GM23338 (cell line): ENCODE data around the gene PSMD3. TPM values are rescaled to one million over a fixed set of nuclear protein-coding genes. Genes with fewer than 3 reads are reported as not detected.
"Not testable (repeated sequence)": the region's sequence is repeated elsewhere in the genome, so short reads cannot be mapped to it uniquely, and the experiment has no call there.

Experiments used
- ATAC-seq: fragments of 200-7000 bp; cut with Tn5 transposase; 3 replicates; pipeline ENCODE4 v1.9.1; 2020
- DNase-seq: peaks from one replicate; pipeline ENCODE4 v3.0.0-alpha.2; 2015; ENCODE audit warnings: low spot score
- H2AFZ ChIP-seq: fragments of 200-600 bp; sonication (generic); 2 replicates; pipeline ENCODE4 v1.8.0; 2016; ENCODE audit warnings: antibody characterized with exemption, mild to moderate bottlenecking, moderate library complexity
- H3F3A ChIP-seq: fragments of 200-600 bp; sonication (generic); replicated peaks from 2 replicates; pipeline ENCODE4 v1.8.0; 2017; ENCODE audit warnings: antibody characterized with exemption, mixed run types, low read depth
- H3K27ac ChIP-seq: fragments of 200-600 bp; sonication (generic); 2 replicates; pipeline ENCODE4 v1.6.1; 2016; ENCODE audit warnings: low read depth
- H3K27me3 ChIP-seq: fragments of 200-600 bp; sonication (generic); 2 replicates; pipeline ENCODE4 v1.8.0; 2016; ENCODE audit warnings: mild to moderate bottlenecking, mixed run types, moderate library complexity; ENCODE audit not compliant: insufficient read depth
- H3K36me3 ChIP-seq: fragments of 200-600 bp; sonication (generic); 2 replicates; pipeline ENCODE4 v1.8.0; 2016; ENCODE audit warnings: mild to moderate bottlenecking; ENCODE audit not compliant: insufficient read depth
- H3K4me1 ChIP-seq: fragments of 200-600 bp; sonication (generic); 2 replicates; pipeline ENCODE4 v1.8.0; 2016; ENCODE audit warnings: mild to moderate bottlenecking, moderate library complexity; ENCODE audit not compliant: insufficient read depth
- H3K4me2 ChIP-seq: fragments of 200-600 bp; sonication (generic); 2 replicates; pipeline ENCODE4 v1.7.1; 2017; ENCODE audit warnings: mixed run types
- H3K4me3 ChIP-seq: fragments of 200-600 bp; sonication (generic); 2 replicates; pipeline ENCODE4 v1.6.1; 2016; ENCODE audit warnings: mixed run types
- H3K79me2 ChIP-seq: fragments of 200-600 bp; sonication (generic); replicated peaks from 2 replicates; pipeline ENCODE4 v1.8.0; 2017; ENCODE audit warnings: mild to moderate bottlenecking; ENCODE audit not compliant: insufficient read depth
- H3K9me2 ChIP-seq: fragments of 200-600 bp; sonication (generic); 2 replicates; pipeline ENCODE4 v1.8.0; 2017; ENCODE audit not compliant: insufficient read depth
- H4K20me1 ChIP-seq: fragments of 200-600 bp; sonication (generic); replicated peaks from 2 replicates; pipeline ENCODE4 v1.8.0; 2017; ENCODE audit warnings: mild to moderate bottlenecking; ENCODE audit not compliant: insufficient read depth
- H3K27ac Mint-ChIP-seq: 2 replicates; pipeline ENCODE4 v1.8.0; 2020; ENCODE audit warnings: inconsistent platforms, mild to moderate bottlenecking, moderate library complexity, mixed read lengths
- H3K27me3 Mint-ChIP-seq: 3 replicates; pipeline ENCODE4 v1.8.0; 2022; ENCODE audit warnings: low read depth, mild to moderate bottlenecking, moderate library complexity, mixed read lengths, inconsistent platforms; ENCODE audit not compliant: insufficient read depth, poor library complexity
- H3K36me3 Mint-ChIP-seq: 3 replicates; pipeline ENCODE4 v1.8.0; 2021; ENCODE audit warnings: low read depth, mild to moderate bottlenecking, inconsistent platforms, moderate library complexity, mixed read lengths
- H3K4me1 Mint-ChIP-seq: 3 replicates; pipeline ENCODE4 v1.8.0; 2020; ENCODE audit warnings: mild to moderate bottlenecking, inconsistent platforms, mixed read lengths
- H3K4me3 Mint-ChIP-seq: 3 replicates; pipeline ENCODE4 v1.8.0; 2021; ENCODE audit warnings: moderate library complexity, mild to moderate bottlenecking, inconsistent platforms, mixed read lengths
- H3K9me3 Mint-ChIP-seq: 3 replicates; pipeline ENCODE4 v1.8.0; 2020; ENCODE audit warnings: moderate library complexity, mild to moderate bottlenecking, inconsistent platforms, mixed read lengths
- EZH2phosphoT487 ChIP-seq: fragments of 200-600 bp; sonication (generic); IDR thresholded peaks from one replicate; pipeline ENCODE4 v1.8.1; 2018; ENCODE audit warnings: antibody characterized with exemption; ENCODE audit not compliant: unreplicated experiment
- polyA plus RNA-seq: library from polyadenylated mRNA; unstranded; fragments of >200 nt; fragmentation: Nextera tagmentation; extraction: Ambion mirVana; gene quantifications from 2 replicates; pipeline ENCODE4 v1.2.1, GENCODE V29; 2016
- total RNA-seq: library from RNA; depleted of rRNA; stranded (reverse); fragments of >200 nt; shearing (Covaris generic); gene quantifications from 2 replicates; pipeline ENCODE4 v1.2.3, GENCODE V29; 2014
- TF ChIP-seq, protein P1 (sequence below): IDR thresholded peaks from 2 replicates; pipeline ENCODE4 v1.6.1; 2016; ENCODE audit warnings: antibody characterized with exemption
- TF ChIP-seq, protein P2 (sequence below), 2 experiments: fragments of 200-600 bp in 1 of 2; sonication (generic) in 1 of 2; conservative IDR thresholded peaks; 2 replicates each; pipeline versions ENCODE4 v1.5.1 to v1.6.1; 2016 to 2017; ENCODE audit warnings: antibody characterized with exemption in 2 of 2, low read depth in 2 of 2, mild to moderate bottlenecking in 2 of 2, moderate library complexity in 1 of 2
- TF ChIP-seq, protein P3 (sequence below): IDR thresholded peaks from one replicate; pipeline ENCODE4 v1.6.1; 2018; ENCODE audit warnings: antibody characterized with exemption; ENCODE audit not compliant: unreplicated experiment
- TF ChIP-seq, protein P4 (sequence below): fragments of 250-450 bp; sonication (Bioruptor Pico); IDR thresholded peaks from 2 replicates; pipeline ENCODE4 v1.5.0; 2020; ENCODE audit warnings: mild to moderate bottlenecking, moderate library complexity

The PSMD3 gene
- total and polyA plus RNA-seq, 2 experiments from 2014 or later = 112 to 217 TPM

DNA sequence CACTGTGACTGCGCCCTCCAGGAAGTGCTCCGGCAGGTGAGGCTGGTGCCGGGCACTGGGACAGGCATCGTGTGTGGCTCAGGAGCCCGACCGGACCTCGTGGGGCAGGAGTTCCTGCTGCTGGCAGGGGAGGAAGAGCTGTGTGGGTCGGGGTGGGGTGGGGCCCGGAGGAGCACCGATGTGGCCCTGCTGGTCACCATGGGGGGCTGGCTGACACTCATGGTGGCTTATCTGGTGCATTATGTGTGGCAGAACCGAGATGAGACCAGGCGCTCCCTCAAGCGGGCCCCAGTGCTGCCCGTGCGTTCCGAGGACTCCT lies 36.3 kb upstream of the PSMD3 start (continued):
- TF ChIP-seq EZH2phosphoT487 = no peak
- TF ChIP-seq, protein P1, sequence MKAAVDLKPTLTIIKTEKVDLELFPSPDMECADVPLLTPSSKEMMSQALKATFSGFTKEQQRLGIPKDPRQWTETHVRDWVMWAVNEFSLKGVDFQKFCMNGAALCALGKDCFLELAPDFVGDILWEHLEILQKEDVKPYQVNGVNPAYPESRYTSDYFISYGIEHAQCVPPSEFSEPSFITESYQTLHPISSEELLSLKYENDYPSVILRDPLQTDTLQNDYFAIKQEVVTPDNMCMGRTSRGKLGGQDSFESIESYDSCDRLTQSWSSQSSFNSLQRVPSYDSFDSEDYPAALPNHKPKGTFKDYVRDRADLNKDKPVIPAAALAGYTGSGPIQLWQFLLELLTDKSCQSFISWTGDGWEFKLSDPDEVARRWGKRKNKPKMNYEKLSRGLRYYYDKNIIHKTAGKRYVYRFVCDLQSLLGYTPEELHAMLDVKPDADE = no peak

DNA sequence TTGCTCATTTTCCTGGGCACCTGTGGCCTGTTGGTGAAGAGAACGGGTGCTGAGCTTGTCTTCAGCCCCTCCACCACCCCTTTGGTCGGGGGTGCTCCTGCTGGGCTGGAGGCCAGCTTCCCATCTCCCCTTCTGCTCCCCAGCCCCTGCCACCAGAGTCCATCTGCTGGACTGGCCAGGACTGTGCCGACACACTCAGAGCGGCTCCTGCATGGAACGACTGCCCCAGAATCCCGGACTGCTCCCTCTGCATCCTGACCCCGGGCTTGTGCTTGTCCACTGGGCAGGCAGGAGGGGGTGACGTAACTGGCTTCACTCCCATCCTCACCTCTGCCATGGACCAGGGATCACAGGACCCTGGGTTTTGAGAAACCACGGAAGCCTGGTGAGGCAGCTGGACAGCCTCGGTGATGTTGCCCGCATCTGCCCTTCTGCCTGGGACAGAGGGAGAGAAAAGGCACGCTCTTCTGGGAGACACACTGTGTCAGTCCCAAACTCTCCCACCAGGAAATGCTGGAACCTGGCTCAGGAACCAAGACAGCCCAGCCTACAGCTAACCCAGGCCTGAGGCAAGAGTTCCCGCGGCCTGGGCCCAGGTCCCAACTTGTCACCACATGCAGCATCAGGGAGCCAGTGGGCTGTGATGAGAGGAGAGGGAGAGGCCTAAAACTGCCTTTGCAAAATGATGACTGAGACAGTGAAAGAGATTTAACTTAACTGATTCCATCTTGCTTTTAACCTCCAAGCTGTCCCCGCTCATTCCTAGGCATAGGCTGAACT lies 33.9 kb upstream of the PSMD3 start:
- Mint-ChIP-seq H3K36me3 (no peaks in the 10 kb centered on the region), H3K27ac (no peak overlapping the region), H3K9me3 (no peaks in the 10 kb centered on the region), H3K4me3 (no peak overlapping the region), H3K4me1 (peaks cover 20% of the 10 kb centered on the region), H3K27me3 (peaks cover 25% of the 10 kb centered on the region)
- TF ChIP-seq, protein P2, sequence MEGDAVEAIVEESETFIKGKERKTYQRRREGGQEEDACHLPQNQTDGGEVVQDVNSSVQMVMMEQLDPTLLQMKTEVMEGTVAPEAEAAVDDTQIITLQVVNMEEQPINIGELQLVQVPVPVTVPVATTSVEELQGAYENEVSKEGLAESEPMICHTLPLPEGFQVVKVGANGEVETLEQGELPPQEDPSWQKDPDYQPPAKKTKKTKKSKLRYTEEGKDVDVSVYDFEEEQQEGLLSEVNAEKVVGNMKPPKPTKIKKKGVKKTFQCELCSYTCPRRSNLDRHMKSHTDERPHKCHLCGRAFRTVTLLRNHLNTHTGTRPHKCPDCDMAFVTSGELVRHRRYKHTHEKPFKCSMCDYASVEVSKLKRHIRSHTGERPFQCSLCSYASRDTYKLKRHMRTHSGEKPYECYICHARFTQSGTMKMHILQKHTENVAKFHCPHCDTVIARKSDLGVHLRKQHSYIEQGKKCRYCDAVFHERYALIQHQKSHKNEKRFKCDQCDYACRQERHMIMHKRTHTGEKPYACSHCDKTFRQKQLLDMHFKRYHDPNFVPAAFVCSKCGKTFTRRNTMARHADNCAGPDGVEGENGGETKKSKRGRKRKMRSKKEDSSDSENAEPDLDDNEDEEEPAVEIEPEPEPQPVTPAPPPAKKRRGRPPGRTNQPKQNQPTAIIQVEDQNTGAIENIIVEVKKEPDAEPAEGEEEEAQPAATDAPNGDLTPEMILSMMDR (conservative IDR thresholded peaks at IDR 0.05; ENCODE audit: low read depth in 2 of 2) = no peak
- no peak for TF ChIP-seq EZH2phosphoT487
- TF ChIP-seq, protein P3, sequence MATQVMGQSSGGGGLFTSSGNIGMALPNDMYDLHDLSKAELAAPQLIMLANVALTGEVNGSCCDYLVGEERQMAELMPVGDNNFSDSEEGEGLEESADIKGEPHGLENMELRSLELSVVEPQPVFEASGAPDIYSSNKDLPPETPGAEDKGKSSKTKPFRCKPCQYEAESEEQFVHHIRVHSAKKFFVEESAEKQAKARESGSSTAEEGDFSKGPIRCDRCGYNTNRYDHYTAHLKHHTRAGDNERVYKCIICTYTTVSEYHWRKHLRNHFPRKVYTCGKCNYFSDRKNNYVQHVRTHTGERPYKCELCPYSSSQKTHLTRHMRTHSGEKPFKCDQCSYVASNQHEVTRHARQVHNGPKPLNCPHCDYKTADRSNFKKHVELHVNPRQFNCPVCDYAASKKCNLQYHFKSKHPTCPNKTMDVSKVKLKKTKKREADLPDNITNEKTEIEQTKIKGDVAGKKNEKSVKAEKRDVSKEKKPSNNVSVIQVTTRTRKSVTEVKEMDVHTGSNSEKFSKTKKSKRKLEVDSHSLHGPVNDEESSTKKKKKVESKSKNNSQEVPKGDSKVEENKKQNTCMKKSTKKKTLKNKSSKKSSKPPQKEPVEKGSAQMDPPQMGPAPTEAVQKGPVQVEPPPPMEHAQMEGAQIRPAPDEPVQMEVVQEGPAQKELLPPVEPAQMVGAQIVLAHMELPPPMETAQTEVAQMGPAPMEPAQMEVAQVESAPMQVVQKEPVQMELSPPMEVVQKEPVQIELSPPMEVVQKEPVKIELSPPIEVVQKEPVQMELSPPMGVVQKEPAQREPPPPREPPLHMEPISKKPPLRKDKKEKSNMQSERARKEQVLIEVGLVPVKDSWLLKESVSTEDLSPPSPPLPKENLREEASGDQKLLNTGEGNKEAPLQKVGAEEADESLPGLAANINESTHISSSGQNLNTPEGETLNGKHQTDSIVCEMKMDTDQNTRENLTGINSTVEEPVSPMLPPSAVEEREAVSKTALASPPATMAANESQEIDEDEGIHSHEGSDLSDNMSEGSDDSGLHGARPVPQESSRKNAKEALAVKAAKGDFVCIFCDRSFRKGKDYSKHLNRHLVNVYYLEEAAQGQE = no peak
- TF ChIP-seq, protein P4, sequence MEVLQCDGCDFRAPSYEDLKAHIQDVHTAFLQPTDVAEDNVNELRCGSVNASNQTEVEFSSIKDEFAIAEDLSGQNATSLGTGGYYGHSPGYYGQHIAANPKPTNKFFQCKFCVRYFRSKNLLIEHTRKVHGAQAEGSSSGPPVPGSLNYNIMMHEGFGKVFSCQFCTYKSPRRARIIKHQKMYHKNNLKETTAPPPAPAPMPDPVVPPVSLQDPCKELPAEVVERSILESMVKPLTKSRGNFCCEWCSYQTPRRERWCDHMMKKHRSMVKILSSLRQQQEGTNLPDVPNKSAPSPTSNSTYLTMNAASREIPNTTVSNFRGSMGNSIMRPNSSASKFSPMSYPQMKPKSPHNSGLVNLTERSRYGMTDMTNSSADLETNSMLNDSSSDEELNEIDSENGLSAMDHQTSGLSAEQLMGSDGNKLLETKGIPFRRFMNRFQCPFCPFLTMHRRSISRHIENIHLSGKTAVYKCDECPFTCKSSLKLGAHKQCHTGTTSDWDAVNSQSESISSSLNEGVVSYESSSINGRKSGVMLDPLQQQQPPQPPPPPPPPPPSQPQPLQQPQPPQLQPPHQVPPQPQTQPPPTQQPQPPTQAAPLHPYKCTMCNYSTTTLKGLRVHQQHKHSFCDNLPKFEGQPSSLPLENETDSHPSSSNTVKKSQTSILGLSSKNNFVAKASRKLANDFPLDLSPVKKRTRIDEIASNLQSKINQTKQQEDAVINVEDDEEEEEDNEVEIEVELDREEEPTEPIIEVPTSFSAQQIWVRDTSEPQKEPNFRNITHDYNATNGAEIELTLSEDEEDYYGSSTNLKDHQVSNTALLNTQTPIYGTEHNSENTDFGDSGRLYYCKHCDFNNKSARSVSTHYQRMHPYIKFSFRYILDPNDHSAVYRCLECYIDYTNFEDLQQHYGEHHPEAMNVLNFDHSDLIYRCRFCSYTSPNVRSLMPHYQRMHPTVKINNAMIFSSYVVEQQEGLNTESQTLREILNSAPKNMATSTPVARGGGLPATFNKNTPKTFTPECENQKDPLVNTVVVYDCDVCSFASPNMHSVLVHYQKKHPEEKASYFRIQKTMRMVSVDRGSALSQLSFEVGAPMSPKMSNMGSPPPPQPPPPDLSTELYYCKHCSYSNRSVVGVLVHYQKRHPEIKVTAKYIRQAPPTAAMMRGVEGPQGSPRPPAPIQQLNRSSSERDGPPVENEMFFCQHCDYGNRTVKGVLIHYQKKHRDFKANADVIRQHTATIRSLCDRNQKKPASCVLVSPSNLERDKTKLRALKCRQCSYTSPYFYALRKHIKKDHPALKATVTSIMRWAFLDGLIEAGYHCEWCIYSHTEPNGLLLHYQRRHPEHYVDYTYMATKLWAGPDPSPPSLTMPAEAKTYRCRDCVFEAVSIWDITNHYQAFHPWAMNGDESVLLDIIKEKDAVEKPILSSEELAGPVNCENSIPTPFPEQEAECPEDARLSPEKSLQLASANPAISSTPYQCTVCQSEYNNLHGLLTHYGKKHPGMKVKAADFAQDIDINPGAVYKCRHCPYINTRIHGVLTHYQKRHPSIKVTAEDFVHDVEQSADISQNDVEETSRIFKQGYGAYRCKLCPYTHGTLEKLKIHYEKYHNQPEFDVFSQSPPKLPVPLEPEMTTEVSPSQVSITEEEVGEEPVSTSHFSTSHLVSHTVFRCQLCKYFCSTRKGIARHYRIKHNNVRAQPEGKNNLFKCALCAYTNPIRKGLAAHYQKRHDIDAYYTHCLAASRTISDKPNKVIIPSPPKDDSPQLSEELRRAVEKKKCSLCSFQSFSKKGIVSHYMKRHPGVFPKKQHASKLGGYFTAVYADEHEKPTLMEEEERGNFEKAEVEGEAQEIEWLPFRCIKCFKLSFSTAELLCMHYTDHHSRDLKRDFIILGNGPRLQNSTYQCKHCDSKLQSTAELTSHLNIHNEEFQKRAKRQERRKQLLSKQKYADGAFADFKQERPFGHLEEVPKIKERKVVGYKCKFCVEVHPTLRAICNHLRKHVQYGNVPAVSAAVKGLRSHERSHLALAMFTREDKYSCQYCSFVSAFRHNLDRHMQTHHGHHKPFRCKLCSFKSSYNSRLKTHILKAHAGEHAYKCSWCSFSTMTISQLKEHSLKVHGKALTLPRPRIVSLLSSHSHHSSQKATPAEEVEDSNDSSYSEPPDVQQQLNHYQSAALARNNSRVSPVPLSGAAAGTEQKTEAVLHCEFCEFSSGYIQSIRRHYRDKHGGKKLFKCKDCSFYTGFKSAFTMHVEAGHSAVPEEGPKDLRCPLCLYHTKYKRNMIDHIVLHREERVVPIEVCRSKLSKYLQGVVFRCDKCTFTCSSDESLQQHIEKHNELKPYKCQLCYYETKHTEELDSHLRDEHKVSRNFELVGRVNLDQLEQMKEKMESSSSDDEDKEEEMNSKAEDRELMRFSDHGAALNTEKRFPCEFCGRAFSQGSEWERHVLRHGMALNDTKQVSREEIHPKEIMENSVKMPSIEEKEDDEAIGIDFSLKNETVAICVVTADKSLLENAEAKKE (CRISPR knock-in tag) = no peak
- no peaks in the 10 kb centered on the region for H3K79me2 ChIP-seq
- H3K27me3 ChIP-seq = 0 out of 2 replicates have a peak, but pooled peaks cover under 1% of the 10 kb centered on the region
- H3K36me3 ChIP-seq = no peaks in the 10 kb centered on the region
- DNase-seq = no peak
- no peak overlapping the region for H3K4me2 ChIP-seq
- no peaks in the 10 kb centered on the region for H4K20me1 ChIP-seq
- H3F3A ChIP-seq = no peaks in the 10 kb centered on the region
- H3K27ac ChIP-seq = no peak overlapping the region
- H2AFZ ChIP-seq = no peak overlapping the region
- H3K4me3 ChIP-seq = no peak overlapping the region
- ATAC-seq = peak; percentile 26; the same call in 2 of the 3 replicates
- H3K4me1 ChIP-seq = no peaks in the 10 kb centered on the region
- H3K9me2 ChIP-seq = no peaks in the 10 kb centered on the region

DNA sequence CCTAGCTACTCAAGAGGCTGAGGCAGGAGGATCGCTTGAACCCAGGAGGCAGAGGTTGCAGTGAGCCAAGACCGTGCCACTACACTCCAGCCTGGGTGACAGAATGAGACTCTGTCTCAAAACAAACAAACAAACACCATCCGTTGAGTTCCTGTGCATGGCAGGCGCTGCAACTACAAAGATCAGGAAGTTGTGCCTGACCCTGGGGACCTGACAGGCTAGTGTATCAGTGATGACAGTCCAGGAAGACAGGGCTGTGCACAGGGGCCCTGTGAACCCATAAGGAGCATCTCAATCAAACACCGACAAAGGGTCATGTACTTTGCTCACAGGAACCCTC lies 32.1 kb upstream of the PSMD3 start:
- H3K79me2 ChIP-seq, H3K4me3 ChIP-seq, H3F3A ChIP-seq, H3K4me3 Mint-ChIP-seq, H3K9me2 ChIP-seq, H3K36me3 ChIP-seq, H3K27ac ChIP-seq, DNase-seq, H2AFZ ChIP-seq, H3K27me3 ChIP-seq, H3K36me3 Mint-ChIP-seq, ATAC-seq, H3K4me1 ChIP-seq, H4K20me1 ChIP-seq, H3K4me2 ChIP-seq, H3K27ac Mint-ChIP-seq, H3K9me3 Mint-ChIP-seq: not testable (repeated sequence)
- Mint-ChIP-seq H3K27me3 (peaks cover 25% of the 10 kb centered on the region), H3K4me1 (peaks cover 22% of the 10 kb centered on the region)
